SKM-1 treated with dmso at 0.1 percent for 144 hours (cell line): Measurements from ENCODE around the gene CPNE8.

Experiments
- DNase-seq: peaks from one replicate; lab custom pipeline; 2025; ENCODE audit not compliant: unreplicated experiment; lab: John Stamatoyannopoulos, UW

Gene CPNE8

GRCh38 chr12:38898001-38898684 lies 7.2 kb downstream of the CPNE8 start:
- no peak for DNase-seq

- no peak for DNase-seq
These were observed 9.9 kb downstream of the CPNE8 start for GRCh38 chr12:38895446-38895845.

DNA sequence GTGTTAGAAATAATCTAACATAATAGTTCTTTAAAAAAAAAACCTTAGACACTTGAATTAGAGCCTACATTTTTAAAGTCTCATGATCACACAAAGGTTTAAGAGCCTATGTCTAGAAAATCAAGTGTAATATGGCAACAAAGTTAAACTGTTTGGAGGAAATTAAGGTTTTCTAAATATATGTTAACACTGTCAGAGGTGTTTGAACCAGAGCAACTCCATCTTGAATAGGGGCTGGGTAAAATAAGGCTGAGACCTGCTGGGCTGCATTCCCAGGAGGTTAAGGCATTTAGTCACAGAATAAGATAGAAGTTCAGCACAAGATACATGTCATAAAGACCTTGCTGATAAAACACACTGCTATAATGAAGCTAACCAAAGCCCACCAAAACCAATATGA lies 12.4 kb downstream of the CPNE8 start:
- no peak for DNase-seq

- no peak for DNase-seq
These were observed 13.2 kb downstream of the CPNE8 start for GRCh38 chr12:38892087-38892786.

- DNase-seq, result no peak
These were observed 15.1 kb downstream of the CPNE8 start for GRCh38 chr12:38890102-38890855.

DNA sequence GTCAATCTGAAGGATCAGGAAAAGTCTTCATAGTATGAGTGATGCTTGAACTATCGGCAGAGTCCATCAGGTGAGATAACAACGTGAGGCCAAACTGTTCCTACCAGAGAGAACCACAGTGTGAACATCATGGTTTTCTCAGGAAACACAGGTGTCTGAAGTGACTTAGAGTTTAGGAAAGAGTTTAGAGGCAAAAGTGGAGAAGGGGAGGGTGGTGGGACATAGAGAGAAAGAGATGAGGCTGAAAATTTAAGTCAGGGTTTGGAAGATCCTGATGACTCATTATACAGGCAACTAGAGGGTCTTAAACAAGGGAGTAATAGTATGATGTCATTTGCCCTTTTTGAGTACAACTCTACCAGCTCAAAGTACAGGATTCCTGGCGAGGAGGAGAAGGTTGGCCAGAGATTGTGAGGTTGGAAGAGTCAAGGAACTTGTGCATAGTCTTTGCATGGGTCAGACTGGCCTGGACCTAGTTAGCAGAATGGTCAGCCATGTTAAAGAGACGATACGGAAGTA lies 16.0 kb downstream of the CPNE8 start:
- DNase-seq, result no peak

DNA sequence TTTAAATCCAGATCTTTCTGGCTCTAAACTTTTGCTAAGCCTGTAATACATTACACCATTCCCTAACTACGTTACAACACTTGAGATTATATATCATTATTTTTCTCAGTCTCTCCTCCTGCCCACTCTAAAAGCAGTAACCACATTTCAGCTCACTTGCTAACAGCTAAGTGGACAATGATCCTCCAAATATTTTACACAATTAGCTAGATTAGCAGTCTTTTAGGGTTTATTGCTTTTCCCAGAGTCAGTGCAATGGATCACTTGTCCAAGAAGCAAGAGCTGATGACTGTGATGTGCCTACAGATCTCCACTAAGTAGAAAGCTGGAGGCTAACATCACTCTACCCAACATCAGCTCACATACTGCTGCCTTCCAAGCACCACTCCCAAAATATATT lies 17.6 kb downstream of the CPNE8 start:
- DNase-seq, result no peak

GRCh38 chr12:38886931-38887330 lies 18.5 kb downstream of the CPNE8 start:
- DNase-seq, result no peak

DNA sequence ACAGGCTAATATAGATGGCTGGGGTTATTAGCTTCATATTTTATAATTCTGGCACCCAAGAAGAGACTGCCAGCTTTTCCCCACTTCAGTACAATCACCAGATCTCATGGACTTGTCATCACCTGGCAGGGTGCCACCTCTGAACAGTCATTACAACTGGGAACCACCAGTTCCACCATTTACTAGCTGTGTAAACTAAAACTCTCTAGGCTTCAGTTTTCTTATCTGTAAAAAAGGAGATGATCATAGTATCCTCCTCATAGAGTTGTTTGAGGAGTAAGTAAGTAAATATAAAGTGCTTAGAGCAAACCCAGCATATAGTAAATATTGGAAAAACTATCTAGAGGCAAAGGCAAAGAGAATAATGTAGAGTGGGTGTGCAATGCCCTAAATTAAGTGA lies 19.3 kb downstream of the CPNE8 start:
- no peak for DNase-seq

DNA sequence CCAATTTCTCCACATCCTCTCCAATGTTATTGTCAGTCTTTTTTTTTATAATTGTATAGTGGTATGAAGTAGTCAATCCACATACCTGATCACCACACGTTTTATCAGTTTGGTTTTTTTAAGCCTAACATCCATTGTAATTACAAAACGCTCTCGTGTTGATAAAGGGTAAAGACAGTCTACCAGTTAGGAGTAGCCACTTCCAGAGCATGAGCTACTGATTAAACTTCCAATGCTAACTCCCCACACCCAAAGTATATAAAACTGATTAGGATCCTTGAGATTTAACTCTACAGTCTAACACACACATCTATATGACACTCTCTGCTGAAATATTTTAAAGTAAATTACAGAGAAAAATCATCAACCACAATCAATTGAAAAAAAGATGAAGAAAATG lies 20.7 kb downstream of the CPNE8 start:
- no peak for DNase-seq

GRCh38 chr12:38883629-38884134 lies 21.7 kb downstream of the CPNE8 start:
- DNase-seq, result no peak

GRCh38 chr12:38880288-38880687 lies 25.1 kb downstream of the CPNE8 start:
- DNase-seq, result no peak

- DNase-seq, result no peak
These were observed 26.4 kb downstream of the CPNE8 start for GRCh38 chr12:38878986-38879385.

- no peak for DNase-seq
These were observed 27.1 kb downstream of the CPNE8 start for GRCh38 chr12:38878333-38878705.

GRCh38 chr12:38875586-38876228 lies 29.7 kb downstream of the CPNE8 start:
- no peak for DNase-seq

DNA sequence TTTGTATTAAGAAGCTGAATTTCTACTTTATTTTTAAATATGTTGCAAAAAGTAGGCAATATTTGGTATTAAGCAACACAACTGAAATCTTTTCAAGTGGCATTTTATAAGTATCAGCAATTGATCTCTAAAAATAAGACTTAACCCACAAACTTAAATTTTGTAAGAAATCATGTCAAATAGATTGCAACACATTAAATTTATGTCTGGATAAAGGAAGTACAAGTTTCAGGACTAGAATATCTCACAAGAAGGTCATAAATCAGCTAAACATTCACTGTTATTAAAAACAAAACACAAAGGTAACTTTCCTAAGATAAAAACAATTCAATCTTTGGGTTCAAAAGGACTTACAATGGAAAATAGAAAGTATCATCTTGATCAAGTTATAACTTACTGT lies 32.8 kb downstream of the CPNE8 start:
- no peak for DNase-seq

GRCh38 chr12:38872156-38872555 lies 33.2 kb downstream of the CPNE8 start:
- DNase-seq, result no peak

DNA sequence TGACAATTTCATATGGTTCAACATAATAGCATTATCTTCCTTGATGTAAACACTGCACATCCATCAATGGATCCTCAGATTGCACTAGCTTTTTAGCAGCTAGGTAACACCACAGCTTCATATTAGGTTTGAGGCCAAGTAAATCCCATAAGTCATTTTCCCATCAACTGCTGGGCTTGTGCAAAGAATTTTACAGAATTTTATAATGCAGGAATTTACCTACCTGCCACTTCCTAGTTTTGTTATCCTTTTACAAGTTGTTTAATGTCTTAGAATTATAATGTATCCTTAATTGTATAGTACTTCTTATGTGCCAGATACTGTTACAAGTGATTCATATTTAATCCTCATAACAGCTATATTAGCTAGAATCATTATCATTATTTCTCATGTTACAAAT lies 36.4 kb downstream of the CPNE8 start:
- no peak for DNase-seq

DNA sequence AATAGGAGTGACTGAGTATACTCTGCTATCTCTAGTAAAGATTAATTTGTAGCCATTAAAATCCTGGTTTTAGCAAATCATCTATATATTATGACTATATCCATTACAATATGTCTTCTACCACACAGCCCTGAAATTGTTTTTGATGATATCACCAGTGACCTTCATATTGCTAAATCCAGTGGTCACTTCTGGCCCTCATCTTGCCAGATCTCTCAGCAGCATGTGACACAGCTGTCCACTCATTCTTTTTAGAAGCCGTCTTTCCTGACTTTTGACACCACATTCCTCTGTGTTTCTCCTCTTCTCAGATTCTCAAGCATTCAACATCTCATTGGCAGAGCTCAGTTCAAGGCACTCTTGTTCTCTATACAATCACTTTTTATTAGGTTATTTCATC lies 54.9 kb downstream of the CPNE8 start:
- no peak for DNase-seq

- no peak for DNase-seq
These were observed 58.1 kb downstream of the CPNE8 start for GRCh38 chr12:38847247-38847646.

DNA sequence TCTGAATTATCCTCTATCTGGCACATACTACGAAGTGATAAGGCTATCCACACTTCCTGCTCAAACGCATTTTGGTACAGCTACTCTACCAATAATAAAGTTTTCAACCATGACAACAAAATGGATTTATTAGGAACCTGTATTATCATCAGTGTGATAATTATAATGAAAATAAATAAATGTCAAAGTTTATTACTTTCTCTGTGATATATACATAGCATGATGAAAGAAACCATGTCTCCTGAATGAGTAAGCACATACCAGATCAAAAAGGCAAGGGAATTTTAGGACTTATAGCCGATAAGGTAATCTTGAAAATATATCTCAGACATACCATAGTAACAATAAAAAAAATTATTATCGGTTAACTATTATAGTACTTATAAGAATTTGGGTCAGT lies 61.1 kb downstream of the CPNE8 start:
- DNase-seq, result no peak
